H1 (cell line): Measurements from ENCODE around the gene CYB5R3. TPM values are rescaled to one million over a fixed set of nuclear protein-coding genes. Genes with fewer than 3 reads are reported as not detected.
A peak's percentile ranks its signal among the peaks of the same experiment; 100 is the strongest.

Experiments used
- CTCF ChIA-PET: fragments of 300-600 bp; sonication (Branson Sonifier 250); formaldehyde crosslinking; loops from one replicate; lab custom pipeline; 2021; ENCODE audit not compliant: partially characterized antibody; lab: Charles Lee
- POLR2A ChIA-PET: fragments of 300-600 bp; sonication (Branson Sonifier 250); formaldehyde crosslinking; loops from one replicate; lab custom pipeline; 2021; ENCODE audit warnings: inconsistent platforms; ENCODE audit not compliant: partially characterized antibody; lab: Charles Lee
- DNase-seq, 2 experiments: peaks; one replicate each; pipeline versions ENCODE4 v3.0.0 to v3.0.0-alpha.2; 2010 to 2022; ENCODE audit warnings: low spot score in 2 of 2, low read depth in 1 of 2, mixed read lengths in 1 of 2
- FAIRE-seq: peaks from 2 replicates; lab custom pipeline; 2011; peaks lifted over from hg19 to GRCh38; lab: Jason Lieb, UNC
- H2AFZ ChIP-seq: 2 replicates; pipeline ENCODE4 v1.8.1; 2012; ENCODE audit warnings: low read length, inconsistent platforms
- H2AK5ac ChIP-seq: 2 replicates; pipeline ENCODE4 v1.6.1; 2013; ENCODE audit warnings: low read depth, low read length
- H2BK120ac ChIP-seq: replicated peaks from 2 replicates; pipeline ENCODE3; 2013; ENCODE audit warnings: low read depth, low read length, inconsistent platforms
- H2BK12ac ChIP-seq: 2 replicates; pipeline ENCODE4 v1.6.1; 2013; ENCODE audit warnings: low read depth, low read length
- H2BK15ac ChIP-seq: 2 replicates; pipeline ENCODE4 v1.6.1; 2013; ENCODE audit warnings: low read length
- H2BK20ac ChIP-seq: 2 replicates; pipeline ENCODE4 v1.6.1; 2013; ENCODE audit warnings: low read length
- H2BK5ac ChIP-seq: 2 replicates; pipeline ENCODE4 v1.6.1; 2013; ENCODE audit warnings: low read depth, low read length
- H3K14ac ChIP-seq: 2 replicates; pipeline ENCODE4 v1.6.1; 2013; ENCODE audit warnings: inconsistent platforms; ENCODE audit not compliant: insufficient read length
- H3K18ac ChIP-seq: 2 replicates; pipeline ENCODE4 v1.6.1; 2013; ENCODE audit warnings: low read length; ENCODE audit errors: extremely low read depth
- H3K23ac ChIP-seq: 2 replicates; pipeline ENCODE4 v1.6.1; 2013; ENCODE audit warnings: inconsistent platforms; ENCODE audit not compliant: insufficient read length
- H3K23me2 ChIP-seq: 2 replicates; pipeline ENCODE4 v1.6.1; 2013; ENCODE audit warnings: low read depth, low read length
- H3K27ac ChIP-seq: 2 replicates; pipeline ENCODE4 v1.6.1; 2011; ENCODE audit warnings: low read depth, low read length, inconsistent platforms
- H3K27me3 ChIP-seq, 4 experiments: replicated peaks in 1 of 4; 1 replicate in 1 of 4; 2 replicates in 3 of 4; pipeline versions ENCODE4 v1.6.1 to v1.8.1; 2011 to 2013; ENCODE audit warnings: low read length in 3 of 4, mild to moderate bottlenecking in 3 of 4, inconsistent platforms in 2 of 4, mixed read lengths in 2 of 4, moderate library complexity in 1 of 4; ENCODE audit not compliant: control insufficient read depth in 3 of 4, insufficient read depth in 3 of 4; ENCODE audit errors: extremely low read depth in 1 of 4
- H3K36me3 ChIP-seq, 4 experiments: 2 replicates each; pipeline versions ENCODE4 v1.6.1 to v1.8.1; 2011 to 2013; ENCODE audit warnings: mild to moderate bottlenecking in 4 of 4, low read length in 3 of 4, moderate library complexity in 2 of 4, control low read depth in 1 of 4, inconsistent platforms in 1 of 4; ENCODE audit not compliant: insufficient read depth in 4 of 4, control insufficient read depth in 2 of 4
- H3K4ac ChIP-seq: replicated peaks from 2 replicates; pipeline ENCODE3; 2013; ENCODE audit warnings: low read length, low read depth, mixed read lengths, inconsistent platforms; ENCODE audit not compliant: insufficient read length
- H3K4me1 ChIP-seq, 4 experiments: replicated peaks in 1 of 4; 1 replicate in 1 of 4; 2 replicates in 3 of 4; pipeline versions ENCODE4 v1.6.1 to v1.8.1; 2011 to 2013; ENCODE audit warnings: low read length in 3 of 4, inconsistent platforms in 2 of 4, mixed read lengths in 1 of 4; ENCODE audit not compliant: insufficient read depth in 4 of 4, control insufficient read depth in 3 of 4
- H3K4me2 ChIP-seq, 2 experiments: 2 replicates each; pipeline versions ENCODE4 v1.6.1 to v1.8.1; 2011 to 2013; ENCODE audit warnings: low read depth in 2 of 2, low read length in 2 of 2, control low read depth in 1 of 2, inconsistent platforms in 1 of 2, mild to moderate bottlenecking in 1 of 2; ENCODE audit not compliant: insufficient read depth in 1 of 2
- H3K4me3 ChIP-seq, 4 experiments: fragments of 200-600, 300-600 bp in 1 of 4; sonication (generic), shearing (Covaris generic), sonication (Bioruptor Twin) in 1 of 4; 2 replicates each; pipeline versions ENCODE4 v1.5.1 to v1.8.1; 2011 to 2016; ENCODE audit warnings: low read length in 4 of 4, low read depth in 3 of 4, control low read depth in 2 of 4, inconsistent platforms in 2 of 4, mild to moderate bottlenecking in 2 of 4, mixed read lengths in 1 of 4, moderate library complexity in 1 of 4; ENCODE audit not compliant: insufficient read depth in 2 of 4; ENCODE audit errors: extremely low read depth in 1 of 4
- H3K56ac ChIP-seq: replicated peaks from 2 replicates; pipeline ENCODE3; 2013; ENCODE audit warnings: low read depth, mild to moderate bottlenecking, mixed read lengths, low read length, inconsistent platforms; ENCODE audit not compliant: insufficient read length
- H3K79me1 ChIP-seq: 2 replicates; pipeline ENCODE4 v1.6.1; 2013; ENCODE audit warnings: low read depth, low read length, control low read depth
- H3K79me2 ChIP-seq, 2 experiments: 2 replicates each; pipeline versions ENCODE4 v1.6.1 to v1.8.1; 2012 to 2013; ENCODE audit warnings: low read length in 2 of 2, mild to moderate bottlenecking in 2 of 2, inconsistent platforms in 1 of 2; ENCODE audit not compliant: insufficient read depth in 2 of 2, control insufficient read depth in 1 of 2
- H3K9ac ChIP-seq, 4 experiments: replicated peaks in 1 of 4; 1 replicate in 1 of 4; 2 replicates in 3 of 4; pipeline versions ENCODE4 v1.6.1 to v1.8.1; 2011 to 2013; ENCODE audit warnings: low read depth in 3 of 4, low read length in 3 of 4, control low read depth in 2 of 4, mild to moderate bottlenecking in 2 of 4, moderate library complexity in 2 of 4, inconsistent platforms in 1 of 4; ENCODE audit errors: extremely low read depth in 1 of 4
- H3K9me3 ChIP-seq, 2 experiments: 2 replicates each; pipeline versions ENCODE4 v1.6.1 to v1.8.1; 2012 to 2013; ENCODE audit warnings: mild to moderate bottlenecking in 2 of 2, moderate library complexity in 2 of 2, control low read depth in 1 of 2, inconsistent platforms in 1 of 2, low read depth in 1 of 2, low read length in 1 of 2, mixed read lengths in 1 of 2; ENCODE audit not compliant: insufficient read depth in 2 of 2
- H4K20me1 ChIP-seq, 2 experiments: replicated peaks in 1 of 2; 2 replicates each; pipeline versions ENCODE3 to v1.8.1; 2011 to 2013; ENCODE audit warnings: inconsistent platforms in 2 of 2, low read length in 2 of 2, mild to moderate bottlenecking in 1 of 2; ENCODE audit not compliant: insufficient read depth in 2 of 2, control insufficient read depth in 1 of 2
- H4K5ac ChIP-seq: 2 replicates; pipeline ENCODE4 v1.6.1; 2013; ENCODE audit warnings: low read length, low read depth, mixed read lengths, inconsistent platforms; ENCODE audit not compliant: insufficient read length
- H4K8ac ChIP-seq: 2 replicates; pipeline ENCODE4 v1.8.0; 2013; ENCODE audit warnings: mild to moderate bottlenecking, moderate library complexity, low read length, inconsistent platforms; ENCODE audit not compliant: insufficient read depth; ENCODE audit errors: extremely low read depth
- H4K91ac ChIP-seq: replicated peaks from 2 replicates; pipeline ENCODE3; 2013; ENCODE audit warnings: low read length, mixed read lengths, inconsistent platforms; ENCODE audit not compliant: insufficient read length
- RXRA ChIP-seq: IDR thresholded peaks from 2 replicates; pipeline ENCODE4 v1.6.1; 2011; ENCODE audit warnings: low read depth, mild to moderate bottlenecking, low read length, moderate library complexity; ENCODE audit not compliant: insufficient read depth
- WGBS, 2 experiments: shearing (Covaris generic) in 1 of 2; methylation state at CpG; one replicate each; pipeline versions ENCODE4 v1.1.6 to v1.1.7; 2013 to 2015; ENCODE audit warnings: low lambda C conversion rate in 2 of 2, mixed read lengths in 2 of 2, inconsistent platforms in 1 of 2, low coverage in 1 of 2, missing lambda C conversion rate in 1 of 2; ENCODE audit not compliant: insufficient replicate concordance in 2 of 2, insufficient coverage in 1 of 2, insufficient read length in 1 of 2; ENCODE audit errors: extremely low coverage in 1 of 2, missing lambda C conversion rate in 1 of 2; 5-methylcytosine and 5-hydroxymethylcytosine counted together
- polyA plus RNA-seq, 7 experiments: library from polyadenylated mRNA; depleted of rRNA in 3 of 7; stranded (reverse) in 5 of 7; unstranded in 2 of 7; fragments of >200 nt in 5 of 7; fragments of 200-250 nt in 2 of 7; gene quantifications; 1 replicate in 5 of 7; 2 replicates in 1 of 7; 4 replicates in 1 of 7; pipeline versions ENCODE4 v1.2.1 to v1.2.3, GENCODE V29; 2011 to 2013; ENCODE audit warnings: missing spikeins in 2 of 7, mixed read lengths in 2 of 7
- total RNA-seq: library from RNA; stranded (reverse); fragmentation: NEBNext Ultra II Directional; extraction: Animal tissue kit (Norgen Biotek cat#: 25700); gene quantifications from 2 replicates; pipeline ENCODE4 v1.2.1, GENCODE V29; 2021

The CYB5R3 gene
- total and polyA plus RNA-seq, 2 of the 8 experiments (the other 6 are each of a cell fraction or from before 2014, with no cell fraction given), result 75.3 to 113 TPM

DNA sequence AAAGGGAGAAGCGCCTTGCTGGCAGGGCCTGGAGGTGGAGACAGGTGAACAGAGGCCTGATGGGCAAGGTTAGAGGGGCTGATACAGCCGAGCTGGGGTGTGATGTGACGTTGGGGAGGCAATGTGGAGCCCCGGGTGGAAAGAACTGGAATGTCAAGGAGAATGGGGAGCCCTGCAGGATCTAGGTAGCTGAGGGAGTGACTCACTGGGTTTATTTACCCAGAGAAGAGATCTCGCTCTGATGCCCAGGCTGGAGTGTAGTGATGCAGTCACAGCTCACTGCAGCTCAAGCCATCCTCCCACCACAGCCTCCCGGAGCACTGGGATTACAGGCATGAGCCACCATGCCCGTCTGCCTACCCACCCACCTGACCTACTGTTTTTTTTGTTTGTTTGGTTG, 1.9 kb upstream of the CYB5R3 start:
- Histone ChIP-seq H3K14ac (no peak overlapping the region), H3K4ac (no peak overlapping the region)
- TF ChIP-seq RXRA, result no peak

More for the DNA sequence above, 1.9 kb upstream of the CYB5R3 start:
- Histone ChIP-seq H3K36me3 (no peaks in the 10 kb centered on the region), H3K27me3 (no peaks in the 10 kb centered on the region; a peak in 1 of 7 replicates), H3K18ac (no peak overlapping the region), H3K27ac (no peak overlapping the region), H4K8ac (peak overlapping the region; percentile 11; the same call in 1 of the 2 replicates), H4K91ac (peak overlapping the region; percentile 44), H4K5ac (peak overlapping the region; percentile 2), H2AFZ (no peak overlapping the region; the same call in 1 of the 2 replicates), H3K79me2 (peaks cover 0 to 18% of the 10 kb centered on the region in 2 experiments; a peak in 1 of 4 replicates), H3K79me1 (peaks cover 14% of the 10 kb centered on the region), H3K23me2 (peaks cover 8% of the 10 kb centered on the region), H2BK15ac (peak overlapping the region; percentile 92; the same call in 1 of the 2 replicates), H3K4me3 (no peak overlapping the region), H2AK5ac (no peak overlapping the region), H2BK5ac (no peak overlapping the region), H3K4me1 (peaks cover 0 to 9% (median 7%) of the 10 kb centered on the region in 4 experiments; a peak in 5 of 7 replicates), H3K9ac (no peak overlapping the region), H2BK120ac (no peak overlapping the region), H4K20me1 (peaks cover 3 to 9% of the 10 kb centered on the region in 2 experiments), H3K23ac (no peak overlapping the region), H3K4me2 (no peak overlapping the region), H2BK20ac (no peak overlapping the region), H3K56ac (no peak overlapping the region), H2BK12ac (peak overlapping the region; percentile 63; the same call in 1 of the 2 replicates), H3K9me3 (no peaks in the 10 kb centered on the region)
- ChIA-PET POLR2A (interaction anchor here (1.0 to 9.4 kb wide), 3 partner anchors 9 to 36 kb away, joined by 3 to 74 read pairs (median 10); partner anchors contain the start of gene POLDIP3), CTCF (interaction anchor here (0.6 to 1.3 kb wide), 3 partner anchors 9 to 75 kb away, joined by 3 to 7 read pairs (median 3); no protein-coding TSS in a partner anchor)
- WGBS, 2 experiments, result 81% methylated on average over 7 of the region's 7 CpGs; no CpG with 5 or more reads in 1 of the 2 experiments
- FAIRE-seq (no peak), DNase-seq (no peak)
